HG03521 (cell line): ENCODE measurements around the gene MACF1.
"Not testable (repeated sequence)": the region's sequence is repeated elsewhere in the genome, so short reads cannot be mapped to it uniquely, and the experiment has no call there.

Experiments
- ATAC-seq: cut with Tn5 transposase; IDR thresholded peaks from one replicate; pipeline ENCODE4 v1.9.1; 2021; ENCODE audit warnings: mild to moderate bottlenecking, moderate library complexity; ENCODE audit not compliant: unreplicated experiment

MACF1 gene

GRCh38 chr1:39446986-39447567, 242.6 kb downstream of the MACF1 start:
- no peak for ATAC-seq

DNA sequence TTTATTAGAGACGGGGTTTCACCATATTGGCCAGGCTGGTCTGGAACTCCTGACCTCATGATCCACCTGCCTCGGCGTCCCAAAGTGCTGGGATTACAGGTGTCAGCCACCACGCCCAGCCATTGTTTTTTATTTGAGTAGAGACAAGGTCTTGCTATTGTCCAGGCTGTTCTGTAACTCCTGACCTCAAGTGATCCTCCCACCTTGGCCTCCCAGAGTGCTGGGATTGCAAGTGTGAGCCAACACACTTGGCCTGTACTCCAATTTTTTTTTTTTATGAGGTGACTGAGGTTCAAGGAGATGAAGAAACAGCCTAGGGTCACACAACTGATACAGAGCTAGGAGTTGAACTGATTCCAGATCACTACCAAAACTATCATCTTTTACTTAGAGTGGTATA, 245.5 kb downstream of the MACF1 start:
- not testable (repeated sequence) for ATAC-seq

GRCh38 chr1:39450956-39451606, 246.6 kb downstream of the MACF1 start:
- ATAC-seq, result no peak

DNA sequence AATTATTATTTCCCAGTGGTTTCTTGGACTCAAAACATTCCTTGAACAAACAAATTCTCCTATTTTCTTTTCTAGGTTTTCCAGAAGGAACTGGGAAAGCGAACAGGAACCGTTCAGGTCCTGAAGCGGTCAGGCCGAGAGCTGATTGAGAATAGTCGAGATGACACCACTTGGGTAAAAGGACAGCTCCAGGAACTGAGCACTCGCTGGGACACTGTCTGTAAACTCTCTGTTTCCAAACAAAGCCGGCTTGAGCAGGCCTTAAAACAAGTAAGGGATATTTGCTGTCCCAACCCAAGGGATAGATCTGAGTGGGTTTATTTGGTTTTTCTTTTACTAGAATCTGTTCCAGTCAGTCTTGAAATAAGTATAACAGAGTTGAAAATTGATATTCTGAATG, 247.6 kb downstream of the MACF1 start:
- no peak for ATAC-seq

DNA sequence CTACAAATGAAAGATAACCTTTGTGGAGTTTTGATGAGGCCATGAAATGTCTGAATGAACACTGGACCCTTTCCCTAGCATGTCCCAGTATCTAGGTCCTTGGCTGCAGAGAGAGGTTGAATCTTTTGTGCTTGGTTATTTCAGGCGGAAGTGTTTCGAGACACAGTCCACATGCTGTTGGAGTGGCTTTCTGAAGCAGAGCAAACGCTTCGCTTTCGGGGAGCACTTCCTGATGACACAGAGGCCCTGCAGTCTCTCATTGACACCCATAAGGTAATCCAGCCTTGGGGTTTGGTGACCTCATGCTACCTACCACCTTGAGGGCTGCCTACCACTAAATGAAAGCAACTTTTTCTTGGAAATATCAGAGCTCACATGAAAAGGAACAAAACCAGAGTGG, 248.0 kb downstream of the MACF1 start:
- no peak for ATAC-seq

DNA sequence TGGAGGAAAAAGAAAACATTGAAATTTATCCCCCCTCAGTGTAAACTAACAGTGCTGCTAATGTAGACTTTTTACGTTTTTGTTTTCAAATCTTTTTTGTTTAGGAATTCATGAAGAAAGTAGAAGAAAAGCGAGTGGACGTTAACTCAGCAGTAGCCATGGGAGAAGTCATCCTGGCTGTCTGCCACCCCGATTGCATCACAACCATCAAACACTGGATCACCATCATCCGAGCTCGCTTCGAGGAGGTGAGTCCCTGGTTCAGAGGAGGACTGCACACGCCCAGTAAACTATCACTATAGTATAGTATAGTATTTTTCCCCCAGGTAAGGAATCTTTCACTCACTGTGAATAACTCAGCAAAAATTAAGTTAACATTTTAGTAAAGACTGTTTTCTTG, 249.1 kb downstream of the MACF1 start:
- no peak for ATAC-seq

- ATAC-seq, result no peak
These were observed 254.5 kb downstream of the MACF1 start for GRCh38 chr1:39458991-39459390.

GRCh38 chr1:39462074-39462473, 257.6 kb downstream of the MACF1 start:
- ATAC-seq, result no peak

DNA sequence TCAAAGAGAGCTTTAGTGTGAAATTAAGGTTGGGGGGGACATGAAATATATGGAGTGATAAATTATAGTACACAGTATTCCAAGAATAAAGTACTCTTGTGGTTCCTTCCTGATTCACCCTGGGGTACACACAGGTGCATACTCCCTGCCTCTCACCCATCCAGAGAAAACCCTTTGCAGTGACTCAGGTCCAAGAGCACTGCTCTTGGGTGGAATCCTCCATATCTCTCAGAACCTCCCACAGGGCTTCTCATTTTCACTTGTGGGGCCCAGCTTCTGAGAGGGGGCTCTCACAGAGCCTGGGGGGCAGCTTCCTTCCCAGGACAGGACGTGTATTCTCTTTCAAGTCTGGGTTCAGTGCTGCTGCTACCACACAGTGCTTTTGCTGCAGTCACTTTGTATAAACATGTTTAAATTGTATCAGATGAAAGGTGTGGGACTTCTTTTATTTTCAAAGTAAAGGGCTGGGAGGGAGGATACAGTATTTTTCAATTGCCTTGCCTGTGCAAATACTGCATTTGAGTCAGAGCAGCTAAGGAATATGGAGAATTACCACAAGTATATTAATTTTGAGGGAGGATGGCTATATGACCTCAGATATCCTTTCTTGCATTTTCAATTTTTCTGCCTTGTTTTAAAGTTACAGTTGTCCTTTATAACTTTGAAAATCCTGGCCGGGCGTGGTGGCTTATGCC, 262.1 kb downstream of the MACF1 start:
- ATAC-seq, result no peak

GRCh38 chr1:39467108-39467720, 262.7 kb downstream of the MACF1 start:
- ATAC-seq, result not testable (repeated sequence)

DNA sequence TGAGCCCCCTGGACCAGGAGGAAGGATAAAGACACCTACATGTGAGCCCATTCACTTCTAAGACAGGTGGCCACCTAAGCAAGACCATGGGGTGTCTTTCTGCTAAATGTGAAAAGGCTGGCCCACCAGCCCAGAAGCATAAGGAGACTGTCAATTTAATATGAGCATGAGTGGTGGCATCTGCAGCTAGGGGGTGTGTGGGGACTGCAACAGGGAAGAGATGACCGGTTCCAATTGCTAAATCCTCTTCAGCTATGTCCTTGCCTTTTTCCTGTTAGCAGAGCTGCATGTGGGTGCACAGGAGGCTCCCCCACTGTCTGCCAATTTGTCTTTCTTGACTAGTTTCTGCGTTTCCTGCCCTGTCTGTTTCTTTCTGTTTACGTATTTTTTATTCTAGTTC, 264.7 kb downstream of the MACF1 start:
- no peak for ATAC-seq

- no peak for ATAC-seq
These were observed 265.5 kb downstream of the MACF1 start for GRCh38 chr1:39470040-39470439.

DNA sequence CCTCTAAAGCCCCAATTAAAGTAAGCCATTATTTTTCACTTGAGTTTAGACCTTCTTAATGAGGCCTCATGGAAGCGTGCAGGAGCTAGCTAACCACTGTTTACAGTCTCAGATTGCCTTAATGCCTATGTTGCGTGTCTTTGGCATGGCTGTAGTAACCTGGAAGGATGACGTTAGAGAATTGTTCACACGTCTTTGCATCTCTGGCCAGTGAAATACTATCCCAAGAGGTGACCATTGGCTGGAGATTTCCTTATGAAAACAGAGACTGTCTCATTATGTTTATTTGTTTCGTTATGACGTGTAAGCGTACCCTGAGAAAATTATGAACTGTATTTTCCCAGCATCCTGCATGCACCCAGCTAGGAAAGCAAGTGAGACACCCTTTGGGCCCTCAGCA, 268.3 kb downstream of the MACF1 start:
- ATAC-seq, result no peak

- no peak for ATAC-seq
These were observed 268.8 kb downstream of the MACF1 start for GRCh38 chr1:39473324-39473723.

GRCh38 chr1:39474810-39475209, 270.3 kb downstream of the MACF1 start:
- ATAC-seq, result no peak

- ATAC-seq, result not testable (repeated sequence)
These were observed 271.1 kb downstream of the MACF1 start for GRCh38 chr1:39475551-39475950.

GRCh38 chr1:39478126-39478915, 273.8 kb downstream of the MACF1 start:
- ATAC-seq, result no peak

- no peak for ATAC-seq
These were observed 276.8 kb downstream of the MACF1 start for GRCh38 chr1:39481289-39481688.

DNA sequence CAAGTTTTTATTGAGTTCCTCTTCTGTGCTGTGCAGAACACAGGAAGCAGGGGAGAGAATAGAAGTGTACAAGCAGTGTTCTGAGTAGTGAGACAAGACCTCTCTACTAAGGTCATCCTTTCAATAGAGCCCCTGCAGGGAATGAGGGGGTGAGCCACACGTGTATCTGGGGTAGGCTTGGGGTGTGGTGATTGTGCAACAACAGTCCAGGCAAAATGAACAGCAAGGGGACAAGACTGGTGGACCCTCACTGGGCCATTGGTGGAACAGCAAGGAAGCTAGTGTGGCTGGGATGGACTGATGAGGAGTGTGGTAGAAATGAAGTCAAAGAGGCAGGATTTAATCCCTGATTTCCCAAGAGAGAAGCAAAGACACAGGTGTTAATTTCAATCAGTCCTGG, 278.8 kb downstream of the MACF1 start:
- no peak for ATAC-seq

DNA sequence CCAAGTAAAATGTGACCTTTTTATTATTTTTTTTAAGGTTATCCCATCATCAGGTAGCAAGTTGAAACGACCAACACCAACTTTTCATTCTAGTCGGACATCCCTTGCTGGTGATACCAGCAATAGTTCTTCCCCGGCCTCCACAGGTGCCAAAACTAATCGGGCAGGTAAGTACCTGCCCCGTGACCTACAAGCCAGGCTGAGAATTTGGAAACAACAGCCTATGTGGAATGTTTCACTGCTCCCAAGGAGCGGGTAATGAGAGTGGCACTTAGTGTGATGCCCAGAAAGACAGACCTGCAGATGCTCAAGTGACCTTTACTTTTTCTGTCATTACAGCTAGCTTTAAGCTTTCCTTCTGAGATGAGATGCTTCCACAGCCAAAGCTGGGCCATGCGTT, 280.1 kb downstream of the MACF1 start:
- no peak for ATAC-seq
